GM21723 (cell line): ENCODE data around the gene ZNF853.
"Not testable (repeated sequence)": the region's sequence is repeated elsewhere in the genome, so short reads cannot be mapped to it uniquely, and the experiment has no call there.

Experiments
- ATAC-seq: cut with Tn5 transposase; IDR thresholded peaks from one replicate; pipeline ENCODE4 v1.9.1; 2021; ENCODE audit warnings: mild to moderate bottlenecking, moderate library complexity; ENCODE audit not compliant: unreplicated experiment

ZNF853 gene

DNA sequence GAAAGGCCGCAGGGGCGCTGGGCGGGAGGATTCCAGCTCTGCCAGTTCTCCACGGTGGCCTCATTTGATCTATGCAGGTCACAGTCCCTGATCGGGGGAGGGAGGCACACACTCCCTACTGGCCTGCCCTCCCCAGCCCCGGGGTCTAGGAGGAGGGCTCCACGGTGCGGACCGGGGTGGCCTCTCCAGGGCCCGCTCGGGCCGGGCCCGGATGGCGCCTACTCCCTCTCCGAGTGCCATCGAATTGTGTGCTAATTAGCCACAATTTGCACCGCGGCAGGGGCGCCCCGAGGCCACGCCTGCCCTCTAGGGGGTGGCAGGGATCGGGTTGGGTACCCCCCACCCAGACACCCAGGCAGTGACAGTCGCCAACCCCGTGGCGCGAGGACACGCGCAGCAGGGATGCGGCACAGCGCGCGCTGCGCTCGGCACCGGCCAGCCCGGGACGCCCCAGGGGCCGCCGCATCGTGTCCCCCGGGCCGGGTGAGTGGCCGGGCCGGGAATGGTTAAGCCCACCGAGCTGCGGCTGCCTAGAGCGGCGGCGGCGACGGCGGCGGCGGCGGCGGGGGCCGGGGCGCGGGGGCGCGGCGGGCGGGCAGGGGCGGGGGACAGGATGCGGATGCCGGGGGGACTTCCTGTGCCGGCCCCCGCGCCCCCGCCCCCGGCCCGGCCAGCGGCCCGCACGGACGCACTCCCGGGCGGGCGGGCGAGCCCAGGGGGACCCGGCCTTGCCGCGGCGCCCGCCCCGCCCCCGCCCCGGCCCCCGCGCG, at the start of gene ZNF853:
TSS of gene ZNF853 (plus strand) at position 658 of the 770 bp plus-strand sequence. CDS start 565 bp downstream, outside the sequence.
- no peak for ATAC-seq

DNA sequence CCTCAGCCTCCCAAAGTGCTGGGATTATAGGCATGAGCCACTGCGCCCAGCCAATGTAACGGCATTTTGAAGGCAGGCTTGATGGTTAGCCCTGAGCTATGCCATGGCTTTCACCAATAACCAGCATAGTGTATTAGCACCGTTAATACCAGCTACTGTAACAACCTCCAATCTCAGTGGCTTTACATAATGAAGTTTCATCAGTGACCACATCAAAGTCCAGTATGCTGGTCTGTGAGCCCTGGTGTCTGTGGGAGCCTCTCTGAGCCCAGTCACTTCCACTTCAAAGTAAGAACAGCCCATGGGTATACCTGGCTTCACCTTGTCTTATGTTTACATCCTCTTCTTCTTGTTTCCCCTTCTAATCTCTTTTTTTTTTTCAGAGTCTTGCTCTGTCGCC, 49.8 kb upstream of the ZNF853 start:
- ATAC-seq = no peak

DNA sequence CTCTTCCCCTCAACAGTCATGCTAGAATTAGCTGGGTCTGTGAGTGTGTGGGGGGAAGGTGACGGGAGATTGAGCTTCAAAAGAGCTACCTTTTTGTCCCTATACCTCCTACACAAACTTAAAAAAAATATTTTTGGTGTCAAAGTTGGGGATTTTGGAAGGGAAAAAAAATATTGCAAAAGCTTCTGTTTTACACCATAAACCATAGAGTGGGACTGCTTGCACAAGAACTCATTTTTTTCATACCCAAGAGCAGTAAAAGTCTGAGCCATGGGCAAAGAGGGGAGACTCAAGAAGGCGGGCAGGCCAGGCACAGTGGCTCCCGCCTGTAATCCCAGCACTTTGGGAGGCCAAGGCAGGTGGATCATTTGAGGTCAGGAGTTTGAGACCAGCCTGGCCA, 47.5 kb upstream of the ZNF853 start:
- ATAC-seq = no peak

DNA sequence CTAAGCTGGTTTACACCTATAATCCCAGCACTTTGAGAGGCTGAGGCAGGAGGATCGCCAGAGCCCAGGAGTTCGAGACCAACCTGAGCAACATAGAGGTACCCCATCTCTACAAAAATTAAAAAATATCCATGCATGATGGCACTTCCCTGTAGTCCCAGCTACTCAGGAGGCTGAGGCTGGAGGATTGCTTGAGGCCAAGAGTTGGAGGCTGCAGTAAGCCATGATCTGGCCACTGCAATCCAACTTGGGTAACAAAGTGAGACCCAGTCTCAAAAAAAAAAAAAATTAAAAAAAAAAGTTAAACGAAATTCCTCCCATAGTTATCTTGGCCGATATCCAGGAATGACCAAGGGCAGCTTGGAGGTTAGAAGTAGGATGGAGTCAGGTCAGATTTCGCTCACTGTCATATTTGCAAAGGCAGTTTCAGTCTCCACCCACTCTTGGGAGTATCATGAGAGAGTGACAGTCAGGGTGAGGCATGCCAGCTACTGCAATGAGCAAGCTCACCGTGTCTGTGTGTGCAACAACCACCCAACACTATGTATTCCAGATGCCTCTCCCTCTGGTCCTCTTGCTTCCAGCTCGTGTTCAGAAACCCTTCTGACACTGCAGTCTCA, 44.1 kb upstream of the ZNF853 start:
- ATAC-seq = no peak

DNA sequence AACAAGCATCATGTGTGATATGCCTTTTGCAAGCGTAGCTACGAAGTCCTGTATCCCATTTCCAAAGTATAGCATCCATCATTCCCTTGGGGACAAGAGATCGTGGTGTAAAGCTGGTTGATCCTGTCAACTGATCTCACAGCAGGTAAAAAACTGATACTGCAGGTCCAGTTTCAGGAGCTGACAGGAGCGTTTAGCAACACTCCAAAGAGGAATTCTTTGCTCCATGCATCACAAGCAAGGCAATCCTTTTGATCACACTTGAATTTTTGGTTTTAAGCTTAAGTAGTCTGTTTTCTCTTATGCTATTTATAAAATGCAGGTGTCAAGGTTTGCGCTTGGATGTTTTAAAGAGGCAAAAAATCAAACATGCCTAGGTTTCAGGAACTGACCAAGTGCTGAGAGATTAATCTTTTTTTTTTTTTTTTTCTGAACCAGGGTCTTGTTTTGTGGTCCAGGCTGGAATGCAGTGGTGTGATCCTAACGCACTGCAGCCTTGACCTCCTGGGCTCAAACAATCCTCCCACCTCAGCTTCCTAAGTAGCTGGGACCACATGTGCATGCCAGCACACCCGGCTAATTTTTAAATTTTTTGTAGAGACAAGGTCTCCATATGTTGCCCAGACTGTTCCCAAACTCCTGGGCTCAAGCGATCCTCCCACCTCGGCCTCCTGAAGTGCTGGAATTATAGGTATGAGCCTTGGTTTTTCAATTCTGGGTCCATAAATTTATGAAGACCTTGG, 40.0 kb upstream of the ZNF853 start:
- ATAC-seq = no peak

DNA sequence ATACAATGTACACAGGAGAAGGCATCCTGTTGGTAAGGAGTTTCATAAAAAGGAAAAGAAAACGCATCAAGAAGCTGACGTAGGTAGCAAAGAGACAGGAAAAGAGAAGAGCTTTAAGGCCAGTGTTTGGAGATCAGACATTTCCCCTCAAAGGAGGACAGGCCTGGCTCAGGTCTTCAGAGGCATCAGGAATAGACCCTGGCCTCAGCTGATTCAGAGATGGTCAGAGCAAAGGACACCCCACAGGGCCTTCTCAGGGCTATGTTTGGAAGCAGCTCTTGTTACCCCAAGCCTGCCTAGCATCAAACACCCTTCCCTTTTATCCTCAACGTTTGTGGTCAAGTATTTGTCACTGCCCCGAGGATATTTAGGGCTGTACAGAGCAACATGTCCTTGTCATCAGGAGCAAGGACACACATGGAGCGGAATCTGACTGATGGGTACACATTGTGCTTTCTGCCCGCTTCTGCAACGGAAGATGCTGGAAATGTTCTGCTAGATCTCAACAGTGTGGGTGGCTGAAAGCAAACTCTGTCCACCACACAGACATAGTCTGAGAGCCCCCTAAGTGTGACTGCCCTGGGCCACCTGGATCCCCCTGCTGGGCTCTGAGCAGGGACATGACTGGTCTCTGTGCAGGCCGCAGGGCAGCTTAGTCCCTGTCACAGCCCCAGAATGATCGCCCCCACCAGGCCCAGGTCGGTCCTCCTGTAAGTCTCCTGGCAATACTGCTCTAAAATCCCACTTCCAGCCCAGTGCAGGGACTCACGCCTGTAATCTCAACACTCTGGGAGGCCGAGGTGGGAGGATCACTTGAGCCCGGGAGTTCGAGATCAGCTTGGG, 39.2 kb upstream of the ZNF853 start:
- ATAC-seq = no peak

DNA sequence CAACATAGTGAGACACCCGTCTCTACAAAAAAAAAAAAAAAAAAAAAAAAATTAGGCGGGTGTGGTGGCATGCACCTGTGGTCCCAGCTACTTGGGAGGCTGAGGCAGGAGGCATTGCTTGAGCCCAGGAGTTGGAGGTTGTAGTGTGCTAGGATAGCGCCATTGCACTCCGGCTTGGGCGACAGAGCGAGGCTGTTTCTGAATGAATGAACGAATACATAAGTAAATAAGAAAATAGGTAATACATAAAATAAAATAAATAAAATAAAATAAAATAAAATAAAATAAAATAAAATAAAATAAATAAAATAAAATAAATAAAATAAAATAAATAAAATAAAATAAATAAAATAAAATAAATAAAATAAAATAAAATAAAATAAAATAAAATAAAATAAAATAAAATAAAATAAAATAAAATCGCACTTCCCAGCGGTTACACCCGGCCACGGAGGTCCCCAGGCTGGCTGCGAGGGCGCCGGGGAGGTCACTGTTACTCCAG, 38.5 kb upstream of the ZNF853 start:
- not testable (repeated sequence) for ATAC-seq

DNA sequence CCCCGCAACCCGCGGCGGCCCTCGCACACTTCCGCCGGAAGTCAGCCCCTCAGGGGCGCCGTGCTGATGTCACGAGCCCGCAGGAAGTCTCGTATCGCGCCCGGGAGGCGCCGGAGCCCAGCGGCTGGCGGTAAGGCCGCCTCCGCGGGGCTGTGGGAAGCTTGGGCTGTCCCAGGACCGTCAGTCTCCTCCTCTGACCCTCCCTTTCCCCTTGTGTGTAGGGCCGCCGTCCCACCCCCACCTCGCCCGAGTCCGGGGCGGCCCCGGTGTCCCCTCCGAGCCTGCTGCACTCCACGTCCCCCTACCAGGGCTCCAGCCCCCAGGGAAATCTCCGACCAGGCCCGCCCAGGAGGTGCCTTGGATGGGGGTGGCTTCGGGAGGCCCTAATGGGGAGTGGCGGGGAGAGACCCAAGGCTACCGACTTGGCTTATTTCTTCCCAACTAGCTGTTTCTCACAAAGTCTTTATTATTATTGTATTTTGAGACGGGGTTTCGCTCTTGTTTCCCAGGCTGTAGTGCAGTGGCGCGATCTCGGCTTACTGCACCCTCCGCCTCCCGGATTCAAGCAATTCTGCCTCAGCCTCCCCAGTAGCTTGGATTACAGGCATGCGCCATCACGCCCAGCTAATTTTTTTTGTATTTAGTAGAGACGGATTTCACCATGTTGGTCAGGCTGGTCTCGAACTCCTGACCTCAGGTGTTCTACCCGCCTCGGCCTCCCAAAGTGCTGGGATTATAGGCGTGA, 37.9 kb upstream of the ZNF853 start, which contains the start of gene ZDHHC4:
TSS of gene ZDHHC4 (plus strand) at position 86 of the 745 bp plus-strand sequence. CDS start 3,108 bp downstream, outside the sequence.
- peak; percentile 95 for ATAC-seq

DNA sequence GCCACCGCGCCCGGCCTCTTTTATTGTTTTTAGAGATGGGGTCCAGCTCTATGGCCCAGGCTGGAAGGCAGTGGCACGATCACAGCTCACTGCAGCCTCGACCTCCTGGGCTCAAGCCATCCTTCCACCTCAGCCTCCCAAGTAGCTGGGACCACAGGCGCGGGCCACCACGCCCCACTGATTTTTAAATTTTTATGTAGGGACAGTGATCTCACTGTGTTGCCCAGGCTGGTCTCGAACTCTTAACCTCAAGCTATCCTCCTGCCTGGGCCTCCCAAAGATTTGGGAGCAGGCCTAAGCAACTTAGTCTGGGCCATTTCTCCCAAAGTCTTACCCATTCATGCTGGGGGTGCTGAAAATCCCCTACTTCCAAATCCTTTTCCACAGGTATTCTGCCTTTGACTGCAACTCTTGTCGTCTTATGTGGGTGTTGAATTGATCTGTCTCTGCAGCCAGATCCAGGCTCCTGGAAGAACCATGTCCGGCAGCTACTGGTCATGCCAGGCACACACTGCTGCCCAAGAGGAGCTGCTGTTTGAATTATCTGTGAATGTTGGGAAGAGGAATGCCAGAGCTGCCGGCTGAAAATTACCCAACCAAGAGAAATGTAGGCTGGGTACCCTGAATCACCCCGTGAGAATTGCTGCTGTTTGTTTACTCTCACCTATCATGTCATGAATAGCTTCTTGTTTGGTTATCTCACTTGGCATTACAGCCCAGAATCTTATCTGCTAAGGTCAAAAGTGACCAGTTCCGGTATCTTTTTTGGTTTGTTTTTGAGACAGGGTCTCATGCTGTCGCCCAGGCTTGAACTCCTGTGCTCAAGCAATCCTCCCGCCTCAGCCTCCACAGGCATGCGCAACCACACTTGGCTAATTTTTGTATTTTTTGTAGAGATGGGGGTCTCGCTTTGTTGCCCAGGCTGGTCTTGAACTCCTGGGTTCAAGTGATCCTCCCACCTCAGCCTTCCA, 37.0 kb upstream of the ZNF853 start:
- no peak for ATAC-seq

DNA sequence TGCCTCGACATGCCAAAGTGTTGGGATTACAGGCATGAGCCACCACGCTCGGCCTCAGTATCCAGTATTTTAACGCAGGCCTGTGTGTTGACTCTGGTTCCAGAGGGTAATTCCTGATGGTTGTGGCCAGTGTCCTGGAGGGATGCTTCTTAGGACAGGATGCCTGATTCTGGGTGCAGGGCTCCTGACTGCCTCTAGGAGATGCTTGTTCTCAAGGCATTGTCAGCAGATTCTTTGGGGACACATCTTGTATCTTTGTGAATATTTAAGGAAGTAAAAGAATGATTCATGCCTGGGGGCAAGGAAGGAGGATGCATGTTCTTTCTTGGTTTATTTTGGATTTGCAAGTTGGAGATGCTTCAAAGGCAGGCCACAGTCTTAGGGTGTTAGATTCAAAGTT, 36.0 kb upstream of the ZNF853 start:
- ATAC-seq = no peak

DNA sequence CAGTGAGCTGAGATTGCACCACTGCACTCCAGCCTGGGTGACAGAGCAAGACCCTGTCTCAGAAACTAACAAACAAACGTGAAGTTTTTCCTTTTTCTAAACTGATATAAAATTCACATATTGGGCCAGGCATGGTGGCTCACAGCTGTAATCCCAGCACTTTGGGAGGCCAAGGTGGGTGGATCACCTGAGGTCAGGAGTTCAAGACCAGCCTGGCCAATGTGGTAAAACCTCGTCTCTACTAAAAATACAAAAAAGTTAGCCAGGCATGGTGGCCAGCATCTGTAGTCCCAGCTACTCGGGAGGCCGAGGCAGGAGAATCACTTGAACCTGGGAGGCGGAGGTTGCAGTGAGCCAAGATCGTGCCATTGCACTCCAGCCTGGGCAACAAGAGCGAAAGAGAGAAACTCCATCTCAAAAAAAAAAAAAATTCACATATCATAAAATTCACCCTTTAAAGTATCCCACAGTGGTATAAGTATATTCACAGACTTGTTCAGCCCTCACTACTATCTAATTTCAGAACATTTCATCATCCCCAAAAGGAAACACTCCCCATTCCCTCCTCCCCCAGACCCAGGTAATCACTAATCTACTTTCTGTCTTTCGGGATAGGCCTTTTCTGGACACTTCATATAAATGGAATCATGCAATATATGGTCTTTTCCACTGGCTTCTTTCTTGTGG, 29.5 kb upstream of the ZNF853 start:
- not testable (repeated sequence) for ATAC-seq

DNA sequence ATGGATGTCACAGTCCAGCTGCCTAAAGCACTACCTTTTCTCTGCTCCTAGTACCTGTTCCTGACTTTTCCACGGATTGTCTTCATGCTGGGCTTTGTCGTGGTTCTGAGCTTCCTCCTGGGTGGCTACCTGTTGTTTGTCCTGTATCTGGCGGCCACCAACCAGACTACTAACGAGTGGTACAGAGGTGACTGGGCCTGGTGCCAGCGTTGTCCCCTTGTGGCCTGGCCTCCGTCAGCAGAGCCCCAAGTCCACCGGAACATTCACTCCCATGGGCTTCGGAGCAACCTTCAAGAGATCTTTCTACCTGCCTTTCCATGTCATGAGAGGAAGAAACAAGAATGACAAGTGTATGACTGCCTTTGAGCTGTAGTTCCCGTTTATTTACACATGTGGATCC, 26.8 kb upstream of the ZNF853 start:
- ATAC-seq = no peak

DNA sequence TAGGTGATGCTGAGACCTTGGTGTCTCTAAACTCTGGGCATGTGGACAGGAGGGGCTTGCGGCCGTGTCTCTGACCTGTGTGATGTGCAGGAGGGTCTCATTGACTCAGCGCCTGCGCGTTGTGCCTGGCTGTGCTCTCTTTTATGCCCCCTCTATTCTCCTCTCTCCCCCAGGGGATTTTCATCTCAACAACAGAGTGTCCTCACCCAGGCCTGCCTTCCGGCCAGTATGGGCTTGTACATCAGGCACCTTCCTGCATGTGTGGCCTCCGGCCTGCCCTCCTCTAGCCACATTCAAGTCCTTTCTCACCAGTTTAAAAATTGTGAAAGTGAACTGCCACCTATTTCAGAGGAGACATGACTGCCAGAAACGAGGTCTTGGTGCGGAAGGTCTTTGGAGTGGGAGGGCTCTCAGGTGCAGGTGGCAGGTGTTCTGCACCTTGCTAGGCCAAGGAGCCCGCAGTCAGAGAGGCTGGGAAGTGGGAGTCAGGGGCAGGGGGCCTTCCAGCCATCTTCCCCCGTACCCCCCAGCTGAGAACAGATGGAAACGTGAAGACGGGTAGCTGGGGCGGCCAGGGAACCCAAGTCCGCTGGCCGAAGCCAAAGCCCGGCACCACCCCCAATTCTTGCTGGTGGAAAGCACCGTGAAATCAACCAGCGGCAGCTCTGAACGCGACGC, 26.1 kb upstream of the ZNF853 start:
- ATAC-seq = peak; percentile 1

DNA sequence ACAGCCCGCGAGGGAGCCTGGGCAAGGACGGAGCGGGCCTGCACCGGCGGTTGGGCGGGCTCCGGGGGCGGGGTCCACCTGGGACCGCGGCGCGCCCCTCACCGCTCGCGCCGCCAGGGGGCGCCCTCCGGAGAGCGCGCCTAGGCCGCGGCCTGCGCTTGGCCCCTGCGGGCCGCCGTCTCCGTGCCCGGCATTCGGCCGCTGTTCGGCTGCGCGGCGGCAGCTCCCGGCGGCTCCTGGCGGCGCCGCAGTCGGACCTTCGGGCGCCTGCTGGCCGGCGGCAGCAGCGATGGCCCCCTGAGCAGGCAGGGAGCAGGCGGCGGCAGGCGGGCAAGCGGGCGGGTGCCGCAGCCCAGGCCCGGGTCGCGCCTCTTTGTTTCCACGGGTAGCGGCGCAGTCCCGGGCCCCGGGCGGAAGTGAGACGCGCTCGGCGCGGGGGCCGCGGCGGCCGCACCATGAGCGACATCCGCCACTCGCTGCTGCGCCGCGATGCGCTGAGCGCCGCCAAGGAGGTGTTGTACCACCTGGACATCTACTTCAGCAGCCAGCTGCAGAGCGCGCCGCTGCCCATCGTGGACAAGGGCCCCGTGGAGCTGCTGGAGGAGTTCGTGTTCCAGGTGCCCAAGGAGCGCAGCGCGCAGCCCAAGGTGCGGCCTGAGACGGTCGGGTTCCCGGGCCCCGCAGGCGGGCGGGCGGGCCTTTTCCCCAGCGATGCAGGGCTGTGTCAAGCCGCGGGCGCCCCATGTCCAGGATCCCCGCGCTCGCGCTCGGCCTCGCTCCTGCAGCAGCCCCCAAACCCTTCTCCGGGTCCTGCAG, 25.4 kb upstream of the ZNF853 start, which contains the start of gene INTS15:
TSS of gene INTS15 (plus strand) at position 193 of the 816 bp plus-strand sequence. CDS start at position 456, 263 bp downstream.
- peak; percentile 88 for ATAC-seq

DNA sequence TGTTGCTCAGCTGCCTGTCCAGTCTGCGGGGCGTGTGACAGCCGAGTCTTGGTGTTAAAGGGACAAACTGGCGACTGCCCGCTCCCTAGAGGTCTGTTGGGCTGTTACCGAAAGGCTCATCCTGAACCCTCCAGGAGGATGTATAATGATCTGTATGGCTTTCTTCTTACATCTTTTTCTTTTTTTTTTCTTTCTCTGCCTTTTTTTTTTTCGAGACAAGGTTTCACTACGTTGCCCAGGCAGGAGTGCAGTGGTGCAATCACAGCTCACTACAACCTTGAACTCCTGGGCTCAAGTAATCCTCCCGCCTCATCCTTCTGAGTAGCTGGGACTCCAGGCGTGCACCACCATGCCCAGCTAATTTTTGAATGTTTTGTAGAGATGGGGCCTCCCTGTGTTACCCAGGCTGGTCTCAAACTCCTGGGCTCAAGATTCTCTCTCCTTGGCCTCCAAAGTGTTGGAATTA, 24.7 kb upstream of the ZNF853 start:
- ATAC-seq = no peak

DNA sequence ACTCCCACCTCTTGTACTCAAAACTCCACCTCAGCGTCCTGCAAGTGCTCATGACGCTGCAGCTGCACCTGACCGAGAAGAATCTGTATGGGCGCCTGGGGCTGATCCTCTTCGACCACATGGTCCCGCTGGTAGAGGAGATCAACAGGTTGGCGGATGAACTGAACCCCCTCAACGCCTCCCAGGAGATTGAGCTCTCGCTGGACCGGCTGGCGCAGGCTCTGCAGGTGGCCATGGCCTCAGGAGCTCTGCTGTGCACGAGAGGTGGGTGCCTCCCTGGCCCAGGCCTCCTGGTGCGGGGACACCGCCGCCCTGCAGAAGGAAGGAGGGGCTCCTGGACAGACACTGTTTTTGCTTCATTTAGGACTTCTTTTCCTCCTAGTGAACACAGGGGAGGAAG, 15.3 kb upstream of the ZNF853 start:
- no peak for ATAC-seq
